Measurements from ENCODE around the gene TMEM175.

TMEM175 gene

GRCh38 chr4:948101-948935 lies 16.1 kb downstream of the TMEM175 start:
- no peak for DNase-seq

GRCh38 chr4:948936-949300 lies 16.7 kb downstream of the TMEM175 start:
- no peak for DNase-seq

- DNase-seq: no peak
Observed at GRCh38 chr4:949656-950055, 17.4 kb downstream of the TMEM175 start.

- DNase-seq: no peak
Observed at GRCh38 chr4:950136-951020, 18.1 kb downstream of the TMEM175 start.

- no peak for DNase-seq
Observed at GRCh38 chr4:951186-951585, 18.9 kb downstream of the TMEM175 start.

GRCh38 chr4:951594-952468 lies 19.6 kb downstream of the TMEM175 start:
- DNase-seq: no peak

- no peak for DNase-seq
Observed at GRCh38 chr4:952881-953573, 20.8 kb downstream of the TMEM175 start.

- DNase-seq: no peak
Observed at GRCh38 chr4:953574-953915, 21.3 kb downstream of the TMEM175 start.

- no peak for DNase-seq
Observed at GRCh38 chr4:954211-955020, 22.2 kb downstream of the TMEM175 start.

- no peak for DNase-seq
Observed at GRCh38 chr4:955161-955921, 23.1 kb downstream of the TMEM175 start.

GRCh38 chr4:955931-956381 lies 23.7 kb downstream of the TMEM175 start:
- DNase-seq: no peak

GRCh38 chr4:956531-957230 lies 24.4 kb downstream of the TMEM175 start:
- DNase-seq: no peak

- no peak for DNase-seq
Observed at GRCh38 chr4:957231-957580, 24.9 kb downstream of the TMEM175 start.

GRCh38 chr4:957581-958313 lies 25.5 kb downstream of the TMEM175 start:
- no peak for DNase-seq

GRCh38 chr4:958314-958665 lies 26.0 kb downstream of the TMEM175 start:
- no peak for DNase-seq

- DNase-seq: no peak
Observed at GRCh38 chr4:958696-959337, 26.6 kb downstream of the TMEM175 start.

GRCh38 chr4:959338-960139 lies 27.3 kb downstream of the TMEM175 start:
- no peak for DNase-seq

GRCh38 chr4:960140-960635 lies 27.9 kb downstream of the TMEM175 start:
- DNase-seq: no peak
